ENCODE data around the gene UNC13A.

DNA sequence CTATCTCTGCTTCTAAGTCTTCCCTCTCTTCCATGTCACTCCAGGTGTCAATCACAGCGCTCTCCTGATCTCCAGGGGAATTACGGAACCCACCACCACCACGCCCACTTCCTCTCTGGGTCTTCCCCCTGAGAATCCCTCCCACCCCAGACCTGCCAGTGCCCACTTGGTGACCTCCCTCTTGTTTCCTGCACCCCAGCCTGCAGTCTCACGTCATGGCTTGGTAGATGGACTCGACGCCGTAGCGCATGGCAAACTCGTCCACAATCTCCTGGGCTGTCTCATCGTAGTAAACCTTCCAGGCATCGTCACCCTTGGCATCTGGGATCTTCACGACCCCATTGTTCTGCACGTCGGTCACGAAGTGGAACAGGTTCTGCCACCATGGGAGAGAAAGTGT is 47.0 kb downstream of the UNC13A start:
- no peak for TF ChIP-seq SUZ12 (IDR thresholded peaks at IDR 0.05; ENCODE audit: extremely low read depth, insufficient read depth, insufficient read length)
- TF ChIP-seq YY1 (IDR thresholded peaks at IDR 0.05; ENCODE audit: insufficient read depth, insufficient read length), result no peak
- TF ChIP-seq ZNF274 (IDR thresholded peaks at IDR 0.05; ENCODE audit: low read depth, low read length), result no peak
